A549 (cell line): Measurements from ENCODE around the gene WFIKKN1.

ENCODE experiments used
- BCL3 ChIP-seq: fragments of >200 bp; sonication (Bioruptor Twin); formaldehyde crosslinking; IDR thresholded peaks from 3 replicates; pipeline ENCODE4 v1.6.1; 2016
- CEBPB ChIP-seq, 2 experiments: fragments of >200 bp in 1 of 2; sonication (Bioruptor Twin) in 1 of 2; formaldehyde crosslinking in 1 of 2; IDR thresholded peaks; 2 replicates each; pipeline ENCODE4 v1.6.1; 2012 to 2016
- CHD2 ChIP-seq: fragments of 150-350 bp; IDR thresholded peaks from 2 replicates; pipeline ENCODE4 v1.6.1; 2014; ENCODE audit warnings: low read length; ENCODE audit not compliant: partially characterized antibody
- CTCF ChIP-seq: fragments of >200 bp; sonication (Bioruptor Twin); formaldehyde crosslinking; IDR thresholded peaks from 3 replicates; pipeline ENCODE4 v1.5.1; 2016
- ESRRA ChIP-seq: fragments of 150-350 bp; IDR thresholded peaks from 2 replicates; pipeline ENCODE4 v1.6.1; 2014; ENCODE audit warnings: mild to moderate bottlenecking, low read length, borderline replicate concordance
- FOSB ChIP-seq: fragments of 250-450 bp; sonication (Bioruptor Pico); IDR thresholded peaks from 2 replicates; pipeline ENCODE4 v1.5.0; 2020; ENCODE audit warnings: mild to moderate bottlenecking, moderate library complexity
- POLR2A ChIP-seq: IDR thresholded peaks from 2 replicates; pipeline ENCODE4 v1.6.1; 2012; ENCODE audit warnings: mild to moderate bottlenecking, low read length
- RARB ChIP-seq: fragments of 250-450 bp; sonication (Bioruptor Pico); IDR thresholded peaks from 2 replicates; pipeline ENCODE4 v1.8.0; 2021; ENCODE audit warnings: mild to moderate bottlenecking, moderate library complexity
- SMC3 ChIP-seq: fragments of >200 bp; sonication (Bioruptor Twin); formaldehyde crosslinking; IDR thresholded peaks from 3 replicates; pipeline ENCODE4 v1.6.1; 2018; ENCODE audit warnings: inconsistent platforms
- USF2 ChIP-seq: fragments of 450-650 bp; IDR thresholded peaks from 2 replicates; pipeline ENCODE4 v1.6.1; 2014; ENCODE audit warnings: antibody characterized with exemption
- ZFP36 ChIP-seq: fragments of 450-650 bp; IDR thresholded peaks from 2 replicates; pipeline ENCODE4 v1.6.1; 2014; ENCODE audit warnings: borderline replicate concordance; ENCODE audit not compliant: partially characterized antibody
- TF ChIP-seq, protein P1 (sequence below): fragments of 150-350 bp; IDR thresholded peaks from 2 replicates; pipeline ENCODE4 v1.6.1; 2014; ENCODE audit warnings: low read depth, mild to moderate bottlenecking, low read length

GRCh38 chr16:622920-623280, 7.9 kb upstream of the WFIKKN1 start:
- no peak for TF ChIP-seq CHD2
- TF ChIP-seq CTCF: no peak
- TF ChIP-seq, protein P1, sequence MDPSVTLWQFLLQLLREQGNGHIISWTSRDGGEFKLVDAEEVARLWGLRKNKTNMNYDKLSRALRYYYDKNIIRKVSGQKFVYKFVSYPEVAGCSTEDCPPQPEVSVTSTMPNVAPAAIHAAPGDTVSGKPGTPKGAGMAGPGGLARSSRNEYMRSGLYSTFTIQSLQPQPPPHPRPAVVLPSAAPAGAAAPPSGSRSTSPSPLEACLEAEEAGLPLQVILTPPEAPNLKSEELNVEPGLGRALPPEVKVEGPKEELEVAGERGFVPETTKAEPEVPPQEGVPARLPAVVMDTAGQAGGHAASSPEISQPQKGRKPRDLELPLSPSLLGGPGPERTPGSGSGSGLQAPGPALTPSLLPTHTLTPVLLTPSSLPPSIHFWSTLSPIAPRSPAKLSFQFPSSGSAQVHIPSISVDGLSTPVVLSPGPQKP: no peak
- no peak for TF ChIP-seq RARB (CRISPR knock-in tag)
- TF ChIP-seq ESRRA: no peak
- TF ChIP-seq SMC3: no peak
- TF ChIP-seq FOSB (CRISPR knock-in tag): no peak
- no peak for TF ChIP-seq POLR2A
- TF ChIP-seq CEBPB (IDR thresholded peaks at IDR 0.05): no peak
- TF ChIP-seq USF2: no peak
- TF ChIP-seq ZFP36: no peak
- TF ChIP-seq BCL3: no peak
